Neural cell (in vitro differentiated cells): ENCODE measurements around the gene MYH7B. TPM values are rescaled to one million over a fixed set of nuclear protein-coding genes. Genes with fewer than 3 reads are reported as not detected.

Experiments used
- H2AFZ ChIP-seq: fragments of 200-600, 300-800 bp; sonication (generic), shearing (Covaris generic); 2 replicates; pipeline ENCODE4 v1.6.0; 2014; ENCODE audit warnings: low read depth, mild to moderate bottlenecking, antibody characterized with exemption, low read length, moderate library complexity
- H3F3A ChIP-seq: fragments of 200-600 bp; shearing (Covaris generic); 2 replicates; pipeline ENCODE4 v1.6.1; 2016; ENCODE audit warnings: mild to moderate bottlenecking, moderate library complexity, mixed read lengths, antibody characterized with exemption, low read length; ENCODE audit not compliant: insufficient read depth, poor library complexity, severe bottlenecking
- H3K27ac ChIP-seq: fragments of 200-600, 300-800 bp; sonication (generic), shearing (Covaris generic); 2 replicates; pipeline ENCODE4 v1.5.1; 2014; ENCODE audit warnings: mild to moderate bottlenecking, low read length, moderate library complexity
- H3K27me3 ChIP-seq: fragments of 300-800, 200-600 bp; sonication (generic), shearing (Covaris generic); 2 replicates; pipeline ENCODE4 v1.6.0; 2014; ENCODE audit warnings: mild to moderate bottlenecking, low read depth, low read length, moderate library complexity; ENCODE audit not compliant: insufficient read depth
- H3K36me3 ChIP-seq: fragments of 300-800, 200-600 bp; sonication (generic), shearing (Covaris generic); 2 replicates; pipeline ENCODE4 v1.5.1; 2014; ENCODE audit warnings: mild to moderate bottlenecking, antibody characterized with exemption, low read length, moderate library complexity; ENCODE audit not compliant: insufficient read depth
- H3K4me2 ChIP-seq: fragments of 300-800, 200-600 bp; sonication (generic), shearing (Covaris generic); 2 replicates; pipeline ENCODE4 v1.6.0; 2014; ENCODE audit warnings: mild to moderate bottlenecking, low read length
- H3K4me3 ChIP-seq: fragments of 300-800, 200-600 bp; sonication (generic), shearing (Covaris generic); 2 replicates; pipeline ENCODE4 v1.5.1; 2014; ENCODE audit warnings: mild to moderate bottlenecking, low read length, moderate library complexity
- H3K79me2 ChIP-seq: fragments of 200-600 bp; shearing (Covaris generic); replicated peaks from 2 replicates; pipeline ENCODE4 v1.6.0; 2014; ENCODE audit warnings: mild to moderate bottlenecking, low read length, moderate library complexity; ENCODE audit not compliant: insufficient read depth
- H3K9ac ChIP-seq: fragments of 300-800, 200-600 bp; sonication (generic), shearing (Covaris generic); 2 replicates; pipeline ENCODE4 v1.6.1; 2016; ENCODE audit warnings: mild to moderate bottlenecking, low read length, mixed read lengths
- H3K9me2 ChIP-seq: fragments of 200-600 bp; shearing (Covaris generic); 2 replicates; pipeline ENCODE4 v1.6.1; 2016; ENCODE audit warnings: mild to moderate bottlenecking, low read length, mixed read lengths; ENCODE audit not compliant: insufficient read depth
- H3K9me3 ChIP-seq: fragments of 200-600, 300-800 bp; sonication (generic), shearing (Covaris generic); 2 replicates; pipeline ENCODE4 v1.6.1; 2016; ENCODE audit warnings: mild to moderate bottlenecking, mixed run types, low read length, moderate library complexity, mixed read lengths
- H4K20me1 ChIP-seq: fragments of 200-600 bp; shearing (Covaris generic); 2 replicates; pipeline ENCODE4 v1.6.1; 2016; ENCODE audit warnings: mild to moderate bottlenecking, mixed run types; ENCODE audit not compliant: insufficient read depth
- EP300 ChIP-seq: fragments of 450-650 bp; conservative IDR thresholded peaks from 2 replicates; pipeline ENCODE4 v1.6.1; 2014; ENCODE audit warnings: antibody characterized with exemption, mild to moderate bottlenecking, moderate library complexity; ENCODE audit not compliant: poor library complexity, severe bottlenecking
- EZH2 ChIP-seq: fragments of 200-600, 300-800 bp; shearing (Covaris generic), sonication (generic); IDR thresholded peaks from 2 replicates; pipeline ENCODE4 v1.6.1; 2014; ENCODE audit warnings: antibody characterized with exemption, low read length, borderline replicate concordance, mild to moderate bottlenecking; ENCODE audit not compliant: insufficient read depth, poor library complexity, severe bottlenecking
- MXI1 ChIP-seq: fragments of 450-650 bp; conservative IDR thresholded peaks from 2 replicates; pipeline ENCODE4 v1.6.1; 2014; ENCODE audit warnings: antibody characterized with exemption, mild to moderate bottlenecking; ENCODE audit not compliant: poor library complexity, severe bottlenecking
- POLR2AphosphoS5 ChIP-seq: IDR thresholded peaks from 2 replicates; pipeline ENCODE4 v1.6.1; 2012
- RAD21 ChIP-seq: fragments of 450-650 bp; conservative IDR thresholded peaks from 2 replicates; pipeline ENCODE4 v1.6.1; 2014; ENCODE audit warnings: antibody characterized with exemption, mild to moderate bottlenecking, moderate library complexity
- SMC3 ChIP-seq: fragments of 450-650 bp; conservative IDR thresholded peaks from 2 replicates; pipeline ENCODE4 v1.6.1; 2014; ENCODE audit warnings: antibody characterized with exemption, mild to moderate bottlenecking, moderate library complexity; ENCODE audit not compliant: poor library complexity
- TAF1 ChIP-seq: IDR thresholded peaks from 2 replicates; pipeline ENCODE4 v1.6.1; 2012; ENCODE audit warnings: low read depth
- polyA plus RNA-seq: library from polyadenylated mRNA; depleted of rRNA; stranded (reverse); fragments of >200 nt; gene quantifications from 2 replicates; pipeline ENCODE4 v1.2.3, GENCODE V29; 2014
- TF ChIP-seq, protein P1 (sequence below): IDR thresholded peaks from 2 replicates; pipeline ENCODE4 v1.6.1; 2012; ENCODE audit warnings: borderline replicate concordance
- TF ChIP-seq, protein P2 (sequence below): fragments of 450-650 bp; IDR thresholded peaks from 2 replicates; pipeline ENCODE4 v1.5.1; 2014; ENCODE audit warnings: antibody characterized with exemption, mild to moderate bottlenecking, moderate library complexity; ENCODE audit not compliant: poor library complexity, severe bottlenecking

Gene MYH7B
- polyA plus RNA-seq, 1 donor from 2014 or later, result not detected

DNA sequence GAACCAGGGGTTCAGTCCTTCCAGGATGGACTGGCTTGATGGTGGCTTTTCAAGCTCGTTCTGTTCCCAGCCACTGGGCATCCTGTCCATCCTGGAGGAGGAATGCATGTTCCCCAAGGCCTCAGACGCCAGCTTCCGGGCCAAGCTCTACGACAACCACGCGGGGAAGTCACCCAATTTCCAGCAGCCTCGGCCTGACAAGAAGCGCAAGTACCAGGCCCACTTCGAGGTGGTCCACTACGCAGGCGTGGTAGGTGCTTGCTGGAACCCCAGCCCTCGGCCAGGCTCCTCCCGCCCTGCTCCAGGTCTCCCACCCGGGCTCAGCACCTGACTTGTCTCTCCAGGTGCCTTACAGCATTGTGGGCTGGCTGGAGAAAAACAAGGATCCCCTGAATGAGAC, 34.0 kb downstream of the MYH7B start:
- no peak for TF ChIP-seq RAD21
- TF ChIP-seq SMC3, result no peak
- TF ChIP-seq EZH2, result no peak
- H3K36me3 ChIP-seq, result no peaks in the 10 kb centered on the region
- H3K79me2 ChIP-seq, result no peaks in the 10 kb centered on the region
- H3K9me2 ChIP-seq, result no peaks in the 10 kb centered on the region
- H3F3A ChIP-seq, result no peaks in the 10 kb centered on the region
- H4K20me1 ChIP-seq, result no peaks in the 10 kb centered on the region
- H3K27me3 ChIP-seq, result no peaks in the 10 kb centered on the region
- no peak overlapping the region for H3K4me3 ChIP-seq
- H3K4me2 ChIP-seq, result no peak overlapping the region
- H3K27ac ChIP-seq, result no peak overlapping the region
- H2AFZ ChIP-seq, result no peak overlapping the region
- H3K9me3 ChIP-seq, result no peaks in the 10 kb centered on the region
- no peak overlapping the region for H3K9ac ChIP-seq

DNA sequence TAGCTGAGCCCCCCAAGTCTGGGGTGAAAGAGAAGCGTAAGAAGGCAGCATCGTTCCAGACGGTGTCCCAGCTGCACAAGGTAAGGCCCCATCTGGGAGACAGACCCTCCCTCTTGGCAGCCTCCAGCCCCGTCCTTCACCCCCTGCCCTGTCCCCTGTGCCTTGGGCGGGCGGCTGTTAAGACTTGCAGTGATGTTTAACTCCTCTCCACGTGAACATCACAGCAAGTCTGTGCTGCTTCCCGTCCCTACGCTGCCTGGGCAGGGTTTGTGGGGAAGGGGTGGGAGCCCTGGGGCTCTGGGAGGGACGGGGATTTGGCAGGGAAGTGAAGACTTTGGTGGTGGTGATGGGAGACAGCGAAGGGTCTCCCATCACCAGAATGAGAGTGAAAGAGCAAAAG, 34.6 kb downstream of the MYH7B start:
- Histone ChIP-seq H3K79me2 (no peaks in the 10 kb centered on the region), H2AFZ (no peak overlapping the region), H3K4me3 (no peak overlapping the region), H3K36me3 (no peaks in the 10 kb centered on the region), H3F3A (no peaks in the 10 kb centered on the region), H3K9me2 (no peaks in the 10 kb centered on the region), H3K9ac (no peak overlapping the region), H4K20me1 (no peaks in the 10 kb centered on the region), H3K4me2 (no peak overlapping the region), H3K27ac (no peak overlapping the region), H3K27me3 (no peaks in the 10 kb centered on the region), H3K9me3 (no peaks in the 10 kb centered on the region)
- TF ChIP-seq POLR2AphosphoS5, result no peak
- TF ChIP-seq, protein P1, sequence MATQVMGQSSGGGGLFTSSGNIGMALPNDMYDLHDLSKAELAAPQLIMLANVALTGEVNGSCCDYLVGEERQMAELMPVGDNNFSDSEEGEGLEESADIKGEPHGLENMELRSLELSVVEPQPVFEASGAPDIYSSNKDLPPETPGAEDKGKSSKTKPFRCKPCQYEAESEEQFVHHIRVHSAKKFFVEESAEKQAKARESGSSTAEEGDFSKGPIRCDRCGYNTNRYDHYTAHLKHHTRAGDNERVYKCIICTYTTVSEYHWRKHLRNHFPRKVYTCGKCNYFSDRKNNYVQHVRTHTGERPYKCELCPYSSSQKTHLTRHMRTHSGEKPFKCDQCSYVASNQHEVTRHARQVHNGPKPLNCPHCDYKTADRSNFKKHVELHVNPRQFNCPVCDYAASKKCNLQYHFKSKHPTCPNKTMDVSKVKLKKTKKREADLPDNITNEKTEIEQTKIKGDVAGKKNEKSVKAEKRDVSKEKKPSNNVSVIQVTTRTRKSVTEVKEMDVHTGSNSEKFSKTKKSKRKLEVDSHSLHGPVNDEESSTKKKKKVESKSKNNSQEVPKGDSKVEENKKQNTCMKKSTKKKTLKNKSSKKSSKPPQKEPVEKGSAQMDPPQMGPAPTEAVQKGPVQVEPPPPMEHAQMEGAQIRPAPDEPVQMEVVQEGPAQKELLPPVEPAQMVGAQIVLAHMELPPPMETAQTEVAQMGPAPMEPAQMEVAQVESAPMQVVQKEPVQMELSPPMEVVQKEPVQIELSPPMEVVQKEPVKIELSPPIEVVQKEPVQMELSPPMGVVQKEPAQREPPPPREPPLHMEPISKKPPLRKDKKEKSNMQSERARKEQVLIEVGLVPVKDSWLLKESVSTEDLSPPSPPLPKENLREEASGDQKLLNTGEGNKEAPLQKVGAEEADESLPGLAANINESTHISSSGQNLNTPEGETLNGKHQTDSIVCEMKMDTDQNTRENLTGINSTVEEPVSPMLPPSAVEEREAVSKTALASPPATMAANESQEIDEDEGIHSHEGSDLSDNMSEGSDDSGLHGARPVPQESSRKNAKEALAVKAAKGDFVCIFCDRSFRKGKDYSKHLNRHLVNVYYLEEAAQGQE, result no peak
- no peak for TF ChIP-seq SMC3
- TF ChIP-seq MXI1, result no peak
- no peak for TF ChIP-seq EZH2
- TF ChIP-seq RAD21, result no peak
- TF ChIP-seq EP300, result no peak
- TF ChIP-seq TAF1, result no peak
- TF ChIP-seq, protein P2, sequence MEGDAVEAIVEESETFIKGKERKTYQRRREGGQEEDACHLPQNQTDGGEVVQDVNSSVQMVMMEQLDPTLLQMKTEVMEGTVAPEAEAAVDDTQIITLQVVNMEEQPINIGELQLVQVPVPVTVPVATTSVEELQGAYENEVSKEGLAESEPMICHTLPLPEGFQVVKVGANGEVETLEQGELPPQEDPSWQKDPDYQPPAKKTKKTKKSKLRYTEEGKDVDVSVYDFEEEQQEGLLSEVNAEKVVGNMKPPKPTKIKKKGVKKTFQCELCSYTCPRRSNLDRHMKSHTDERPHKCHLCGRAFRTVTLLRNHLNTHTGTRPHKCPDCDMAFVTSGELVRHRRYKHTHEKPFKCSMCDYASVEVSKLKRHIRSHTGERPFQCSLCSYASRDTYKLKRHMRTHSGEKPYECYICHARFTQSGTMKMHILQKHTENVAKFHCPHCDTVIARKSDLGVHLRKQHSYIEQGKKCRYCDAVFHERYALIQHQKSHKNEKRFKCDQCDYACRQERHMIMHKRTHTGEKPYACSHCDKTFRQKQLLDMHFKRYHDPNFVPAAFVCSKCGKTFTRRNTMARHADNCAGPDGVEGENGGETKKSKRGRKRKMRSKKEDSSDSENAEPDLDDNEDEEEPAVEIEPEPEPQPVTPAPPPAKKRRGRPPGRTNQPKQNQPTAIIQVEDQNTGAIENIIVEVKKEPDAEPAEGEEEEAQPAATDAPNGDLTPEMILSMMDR, result no peak
